A673 (cell line): ENCODE measurements around the gene LRFN4. TPM values are rescaled to one million over a fixed set of nuclear protein-coding genes. Genes with fewer than 3 reads are reported as not detected.

ENCODE experiments used
- BruUV-seq: library from RNA; stranded (reverse); fragments of 400-500 nt; replicated peaks from 2 replicates; lab custom pipeline; 2021; lab: Mats Ljungman, UMichigan
- CTCF ChIA-PET: fragments of 300-600 bp; sonication (Branson Sonifier 250); formaldehyde crosslinking; loops from one replicate; lab custom pipeline; 2022; ENCODE audit warnings: antibody characterized with exemption; lab: Charles Lee
- POLR2A ChIA-PET: fragments of 300-600 bp; sonication (Branson Sonifier 250); formaldehyde crosslinking; loops from one replicate; lab custom pipeline; 2022; ENCODE audit warnings: antibody characterized with exemption; ENCODE audit not compliant: low non-redundant PET; lab: Charles Lee
- DNase-seq: peaks from one replicate; pipeline ENCODE4 v3.0.0-alpha.2; 2015; ENCODE audit warnings: low spot score
- H3K27ac ChIP-seq: fragments of 200-600 bp; sonication (generic); 2 replicates; pipeline ENCODE4 v1.5.1; 2016; ENCODE audit warnings: mixed run types, low read depth, mild to moderate bottlenecking, mixed read lengths, antibody characterized with exemption, low read length; ENCODE audit not compliant: poor library complexity, severe bottlenecking
- H3K27me3 ChIP-seq: fragments of 200-600 bp; sonication (generic); replicated peaks from 2 replicates; pipeline ENCODE4 v1.6.1; 2017; ENCODE audit warnings: mixed run types, low read depth, mild to moderate bottlenecking, mixed read lengths, antibody characterized with exemption, low read length; ENCODE audit not compliant: insufficient read depth, poor library complexity
- H3K36me3 ChIP-seq: fragments of 200-600 bp; sonication (generic); 2 replicates; pipeline ENCODE4 v1.6.1; 2016; ENCODE audit warnings: mixed run types, mild to moderate bottlenecking, mixed read lengths, antibody characterized with exemption, low read length; ENCODE audit not compliant: insufficient read depth, poor library complexity, severe bottlenecking
- H3K4me1 ChIP-seq: fragments of 200-600 bp; sonication (generic); 2 replicates; pipeline ENCODE4 v1.6.1; 2017; ENCODE audit warnings: mixed run types, mild to moderate bottlenecking, mixed read lengths, antibody characterized with exemption, low read length; ENCODE audit not compliant: insufficient read depth, poor library complexity, severe bottlenecking
- H3K4me3 ChIP-seq: fragments of 200-600 bp; sonication (generic); 2 replicates; pipeline ENCODE4 v1.5.1; 2016; ENCODE audit warnings: low read depth, mixed run types, mild to moderate bottlenecking, mixed read lengths, low read length; ENCODE audit not compliant: poor library complexity, severe bottlenecking
- H3K9me3 ChIP-seq: fragments of 200-600 bp; sonication (generic); 2 replicates; pipeline ENCODE4 v1.6.1; 2016; ENCODE audit warnings: mixed run types, low read depth, mild to moderate bottlenecking, mixed read lengths, antibody characterized with exemption, low read length; ENCODE audit not compliant: poor library complexity, severe bottlenecking
- EZH2 ChIP-seq: fragments of 200-600 bp; sonication (generic); IDR thresholded peaks from 2 replicates; pipeline ENCODE4 v1.6.1; 2017; ENCODE audit warnings: borderline replicate concordance, low read depth, mild to moderate bottlenecking, mixed read lengths, antibody characterized with exemption, low read length; ENCODE audit not compliant: poor library complexity, severe bottlenecking
- intact Hi-C: fragments of 100-400 bp; cut with micrococcal nuclease; formaldehyde crosslinking; loops from one replicate; pipeline ENCODE4 v1.10.0; 2022; ENCODE audit not compliant: unreplicated experiment
- total RNA-seq: library from RNA; stranded (reverse); gene quantifications from 2 replicates; pipeline ENCODE4 v1.2.3, GENCODE V29; 2021
- TF ChIP-seq, protein P1 (sequence below): fragments of 300-800, 200-600 bp; sonication (generic); conservative IDR thresholded peaks from 2 replicates; pipeline ENCODE4 v1.5.1; 2017; ENCODE audit warnings: low read depth, mild to moderate bottlenecking, antibody characterized with exemption, low read length, moderate library complexity, mixed read lengths

LRFN4 gene
- total RNA-seq, 1 experiment from 2014 or later: 57.2 TPM

DNA sequence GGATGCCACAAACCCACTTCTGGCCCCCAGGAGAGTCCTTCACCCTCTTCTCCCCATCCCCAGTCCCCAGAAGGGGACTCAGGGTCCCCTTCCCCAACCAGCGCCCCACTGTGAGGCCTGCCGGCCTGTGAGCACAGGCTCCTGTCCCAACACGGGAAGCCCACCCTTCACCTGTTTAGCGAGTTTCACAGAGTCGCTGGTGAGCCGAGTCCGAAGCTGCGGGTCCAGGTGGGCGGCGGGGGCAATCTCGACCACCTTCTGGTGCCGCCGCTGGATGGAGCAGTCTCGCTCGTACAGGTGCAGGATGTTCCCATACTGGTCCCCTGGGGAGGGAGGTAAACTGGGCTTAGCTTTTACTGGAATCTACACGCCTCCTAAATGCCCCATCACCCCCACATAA is 13.3 kb downstream of the LRFN4 start:
- Histone ChIP-seq H3K27ac (no peak overlapping the region), H3K4me1 (no peaks in the 10 kb centered on the region), H3K4me3 (no peak overlapping the region), H3K9me3 (no peaks in the 10 kb centered on the region), H3K27me3 (no peaks in the 10 kb centered on the region), H3K36me3 (no peaks in the 10 kb centered on the region)
- no peak for TF ChIP-seq EZH2
- DNase-seq: no peak
- intact Hi-C loops: no loop called here
- POLR2A ChIA-PET: no interaction called here
- CTCF ChIA-PET: no interaction called here
- BruUV-seq: no TSS peak

DNA sequence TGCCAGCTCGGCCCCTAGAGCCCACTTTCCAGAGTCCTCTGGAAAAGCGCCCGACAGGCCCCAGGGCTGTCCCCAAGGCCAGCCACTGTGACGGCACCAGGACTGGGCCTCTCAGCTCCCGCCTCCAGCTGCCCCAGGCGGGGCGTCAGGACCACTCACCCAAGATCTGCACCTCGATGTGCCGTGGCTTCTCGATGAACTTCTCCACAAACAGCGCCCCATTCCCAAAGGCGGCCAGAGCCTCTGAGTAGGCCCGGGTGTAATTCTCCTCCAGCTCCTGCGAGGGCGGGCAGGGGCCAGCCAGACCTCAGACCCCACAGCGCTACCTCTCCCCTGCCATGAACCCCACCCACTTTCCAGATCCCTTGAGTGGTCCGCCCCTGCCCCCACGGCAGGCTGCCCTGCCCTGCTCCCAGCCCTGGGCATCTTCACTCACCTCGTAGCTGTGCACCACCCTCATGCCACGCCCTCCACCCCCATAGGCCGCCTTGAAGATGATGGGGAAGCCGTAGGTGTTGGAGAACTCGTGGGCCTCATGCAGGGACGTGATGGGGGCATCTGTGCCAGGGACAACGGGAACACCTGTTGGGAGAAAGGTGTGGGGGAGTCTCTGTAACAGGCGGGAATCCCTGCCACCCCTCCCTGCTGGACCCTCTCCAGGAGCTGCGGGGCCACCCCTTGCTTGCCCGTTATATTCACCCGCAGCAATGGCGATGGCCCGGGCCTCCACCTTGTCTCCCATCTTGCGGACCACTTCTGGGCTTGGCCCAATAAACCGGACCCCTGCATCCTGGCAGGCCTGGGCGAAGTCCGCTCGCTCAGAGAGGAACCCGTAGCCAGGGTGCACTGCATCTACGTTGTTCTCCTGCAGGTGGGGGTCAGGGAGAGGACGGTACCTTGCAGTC is 14.0 kb downstream of the LRFN4 start:
- Histone ChIP-seq H3K27ac (no peak overlapping the region), H3K4me1 (no peaks in the 10 kb centered on the region), H3K9me3 (no peaks in the 10 kb centered on the region), H3K4me3 (no peak overlapping the region), H3K27me3 (no peaks in the 10 kb centered on the region), H3K36me3 (no peaks in the 10 kb centered on the region)
- CTCF ChIA-PET: interaction anchor here (0.7 to 1.0 kb wide), 3 partner anchors 12 to 15 kb away, joined by 3 to 4 read pairs (median 3); no protein-coding TSS in a partner anchor
- DNase-seq: no peak
- TSS peak; percentile 40 for BruUV-seq
- intact Hi-C loops: no loop called here
- POLR2A ChIA-PET: no interaction called here
- TF ChIP-seq, protein P1, sequence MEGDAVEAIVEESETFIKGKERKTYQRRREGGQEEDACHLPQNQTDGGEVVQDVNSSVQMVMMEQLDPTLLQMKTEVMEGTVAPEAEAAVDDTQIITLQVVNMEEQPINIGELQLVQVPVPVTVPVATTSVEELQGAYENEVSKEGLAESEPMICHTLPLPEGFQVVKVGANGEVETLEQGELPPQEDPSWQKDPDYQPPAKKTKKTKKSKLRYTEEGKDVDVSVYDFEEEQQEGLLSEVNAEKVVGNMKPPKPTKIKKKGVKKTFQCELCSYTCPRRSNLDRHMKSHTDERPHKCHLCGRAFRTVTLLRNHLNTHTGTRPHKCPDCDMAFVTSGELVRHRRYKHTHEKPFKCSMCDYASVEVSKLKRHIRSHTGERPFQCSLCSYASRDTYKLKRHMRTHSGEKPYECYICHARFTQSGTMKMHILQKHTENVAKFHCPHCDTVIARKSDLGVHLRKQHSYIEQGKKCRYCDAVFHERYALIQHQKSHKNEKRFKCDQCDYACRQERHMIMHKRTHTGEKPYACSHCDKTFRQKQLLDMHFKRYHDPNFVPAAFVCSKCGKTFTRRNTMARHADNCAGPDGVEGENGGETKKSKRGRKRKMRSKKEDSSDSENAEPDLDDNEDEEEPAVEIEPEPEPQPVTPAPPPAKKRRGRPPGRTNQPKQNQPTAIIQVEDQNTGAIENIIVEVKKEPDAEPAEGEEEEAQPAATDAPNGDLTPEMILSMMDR: no peak
- TF ChIP-seq EZH2: no peak

DNA sequence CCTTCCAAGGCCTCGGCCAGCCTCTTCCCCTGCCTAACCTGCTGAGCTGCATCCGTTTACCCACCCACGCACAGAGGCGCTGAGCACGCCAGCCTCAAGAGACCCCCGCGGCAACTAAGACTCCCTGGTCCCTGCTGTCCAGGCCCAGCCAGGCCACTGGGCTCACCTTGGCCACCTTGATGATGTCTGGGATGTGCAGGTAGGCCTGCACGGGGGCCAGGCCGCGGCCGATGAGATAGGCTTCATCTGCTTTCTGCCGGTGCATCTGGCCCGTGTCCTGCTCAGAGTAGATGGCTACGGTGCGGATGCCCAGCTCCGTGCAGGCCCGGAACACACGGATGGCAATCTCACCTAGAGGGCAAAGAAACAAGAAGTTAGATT is 14.6 kb downstream of the LRFN4 start:
- POLR2A ChIA-PET: no interaction called here
- no peak for DNase-seq
- intact Hi-C loops: no loop called here
- Histone ChIP-seq H3K4me1 (no peaks in the 10 kb centered on the region), H3K9me3 (no peaks in the 10 kb centered on the region), H3K27ac (no peak overlapping the region), H3K36me3 (no peaks in the 10 kb centered on the region), H3K4me3 (no peak overlapping the region), H3K27me3 (no peaks in the 10 kb centered on the region)
- TF ChIP-seq, protein P1: no peak
- no peak for TF ChIP-seq EZH2
- no TSS peak for BruUV-seq
- CTCF ChIA-PET: interaction anchor here (0.9 to 1.0 kb wide), 2 partner anchors 13 to 15 kb away, joined by 3 to 4 read pairs; no protein-coding TSS in a partner anchor
